Epithelial cell of proximal tubule (primary cell): ENCODE data around the gene MOSMO. TPM values are rescaled to one million over a fixed set of nuclear protein-coding genes. Genes with fewer than 3 reads are reported as not detected.
"Not testable (repeated sequence)": the region's sequence is repeated elsewhere in the genome, so short reads cannot be mapped to it uniquely, and the experiment has no call there.

Source experiments
- DNase-seq: peaks from one replicate; pipeline ENCODE4 v3.0.0-alpha.2; 2011; ENCODE audit warnings: low read depth
- H3K4me3 ChIP-seq: 2 replicates; pipeline ENCODE4 v1.5.1; 2011; ENCODE audit warnings: low read depth, mild to moderate bottlenecking, low read length
- total RNA-seq: library from RNA; depleted of rRNA; stranded (reverse); fragments of >200 nt; gene quantifications from 2 replicates; pipeline ENCODE4 v1.2.3, GENCODE V29; 2015
- TF ChIP-seq, protein P1 (sequence below): conservative IDR thresholded peaks from 2 replicates; pipeline ENCODE4 v1.5.1; 2012; ENCODE audit warnings: low read depth, mild to moderate bottlenecking, low read length

The MOSMO gene
- total RNA-seq, 1 donor from 2014 or later = 2.4 TPM

DNA sequence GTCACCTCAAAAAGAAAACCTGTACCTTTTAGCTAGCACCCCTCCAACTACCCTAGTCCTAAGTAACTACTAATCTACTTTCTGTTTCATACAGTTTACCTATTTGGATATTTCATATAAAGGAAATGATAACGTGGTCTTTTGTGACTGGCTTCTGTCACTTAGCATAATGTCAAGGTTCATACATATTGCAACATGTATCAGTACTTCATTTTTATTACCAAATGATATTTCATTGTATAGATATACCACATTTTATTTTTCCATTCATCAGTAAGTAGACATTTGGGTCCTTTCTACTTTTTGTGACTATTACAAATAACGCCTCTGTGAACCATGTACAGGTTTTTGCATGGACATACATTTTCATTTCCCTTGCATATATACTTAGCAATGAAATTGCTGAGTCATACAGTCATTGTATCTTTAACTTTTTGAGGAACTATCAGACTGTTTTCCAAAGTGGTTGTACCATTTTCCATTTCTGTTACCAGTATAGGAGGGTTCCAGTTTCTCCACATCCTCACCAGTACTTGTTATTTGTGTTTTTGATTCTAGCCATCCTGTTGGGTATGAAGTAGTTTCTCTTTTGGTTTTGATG is 23.7 kb downstream of the MOSMO start:
- H3K4me3 ChIP-seq = no peak overlapping the region
- TF ChIP-seq, protein P1, sequence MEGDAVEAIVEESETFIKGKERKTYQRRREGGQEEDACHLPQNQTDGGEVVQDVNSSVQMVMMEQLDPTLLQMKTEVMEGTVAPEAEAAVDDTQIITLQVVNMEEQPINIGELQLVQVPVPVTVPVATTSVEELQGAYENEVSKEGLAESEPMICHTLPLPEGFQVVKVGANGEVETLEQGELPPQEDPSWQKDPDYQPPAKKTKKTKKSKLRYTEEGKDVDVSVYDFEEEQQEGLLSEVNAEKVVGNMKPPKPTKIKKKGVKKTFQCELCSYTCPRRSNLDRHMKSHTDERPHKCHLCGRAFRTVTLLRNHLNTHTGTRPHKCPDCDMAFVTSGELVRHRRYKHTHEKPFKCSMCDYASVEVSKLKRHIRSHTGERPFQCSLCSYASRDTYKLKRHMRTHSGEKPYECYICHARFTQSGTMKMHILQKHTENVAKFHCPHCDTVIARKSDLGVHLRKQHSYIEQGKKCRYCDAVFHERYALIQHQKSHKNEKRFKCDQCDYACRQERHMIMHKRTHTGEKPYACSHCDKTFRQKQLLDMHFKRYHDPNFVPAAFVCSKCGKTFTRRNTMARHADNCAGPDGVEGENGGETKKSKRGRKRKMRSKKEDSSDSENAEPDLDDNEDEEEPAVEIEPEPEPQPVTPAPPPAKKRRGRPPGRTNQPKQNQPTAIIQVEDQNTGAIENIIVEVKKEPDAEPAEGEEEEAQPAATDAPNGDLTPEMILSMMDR = no peak
- no peak for DNase-seq

DNA sequence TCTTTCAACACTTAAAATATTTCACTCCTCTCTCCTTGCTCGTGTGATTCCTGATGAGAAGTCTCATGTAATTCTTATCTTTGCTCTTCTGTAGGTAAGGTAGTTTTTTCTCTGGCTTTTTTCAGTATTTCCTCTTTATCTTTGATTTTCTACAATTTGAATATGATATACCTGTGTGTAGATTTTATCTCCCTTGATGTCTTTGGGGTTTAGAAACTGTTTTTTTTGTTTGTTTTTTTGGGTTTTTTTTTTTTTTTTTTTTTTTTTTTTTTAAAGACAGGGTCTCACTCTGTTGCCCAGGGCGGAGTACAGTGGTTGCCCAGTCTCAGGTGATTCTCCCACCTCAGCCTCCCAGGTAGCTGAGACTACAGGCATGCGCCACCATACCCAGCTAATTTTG is 26.6 kb downstream of the MOSMO start:
- DNase-seq = no peak
- TF ChIP-seq, protein P1 = no peak
- H3K4me3 ChIP-seq = no peak overlapping the region

DNA sequence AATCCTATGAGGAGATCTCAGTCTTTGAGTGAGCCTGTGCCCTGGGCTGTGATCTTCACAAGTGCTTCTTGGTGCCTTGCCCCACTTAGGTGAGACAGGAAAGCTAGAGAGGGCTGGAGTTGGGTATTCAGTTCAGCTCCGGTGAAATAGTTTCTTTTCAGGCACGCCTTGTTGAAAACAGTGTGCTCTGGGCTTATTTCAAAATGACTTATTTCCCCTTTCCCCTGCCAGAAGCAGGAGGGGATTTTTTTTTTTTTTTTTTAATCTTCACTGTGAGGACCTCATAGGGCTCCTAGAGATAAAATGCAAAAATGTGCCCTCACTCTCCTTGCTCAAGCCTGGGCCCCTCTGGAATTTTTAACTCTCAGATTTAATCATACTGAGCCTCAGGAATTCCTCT is 27.2 kb downstream of the MOSMO start:
- TF ChIP-seq, protein P1 = no peak
- no peak for DNase-seq
- no peak overlapping the region for H3K4me3 ChIP-seq

DNA sequence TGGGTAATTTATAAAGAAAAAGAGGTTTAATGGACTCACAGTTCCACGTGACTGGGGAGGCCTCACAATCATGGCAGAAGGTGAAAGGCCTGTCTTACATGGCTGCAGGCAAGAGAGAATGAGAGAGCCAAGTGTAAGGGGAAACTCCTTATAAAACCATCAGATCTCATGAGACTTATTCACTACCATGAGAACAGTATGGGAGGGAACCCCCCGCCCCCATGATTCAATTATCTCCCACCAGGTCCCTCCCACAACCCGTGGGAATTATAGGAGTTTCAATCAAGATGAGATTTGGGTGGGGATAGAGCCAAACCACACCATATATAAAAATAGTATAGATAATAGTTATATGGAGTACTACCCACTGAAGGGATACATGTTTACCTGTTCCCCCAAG is 36.0 kb downstream of the MOSMO start:
- DNase-seq, H3K4me3 ChIP-seq: not testable (repeated sequence)

DNA sequence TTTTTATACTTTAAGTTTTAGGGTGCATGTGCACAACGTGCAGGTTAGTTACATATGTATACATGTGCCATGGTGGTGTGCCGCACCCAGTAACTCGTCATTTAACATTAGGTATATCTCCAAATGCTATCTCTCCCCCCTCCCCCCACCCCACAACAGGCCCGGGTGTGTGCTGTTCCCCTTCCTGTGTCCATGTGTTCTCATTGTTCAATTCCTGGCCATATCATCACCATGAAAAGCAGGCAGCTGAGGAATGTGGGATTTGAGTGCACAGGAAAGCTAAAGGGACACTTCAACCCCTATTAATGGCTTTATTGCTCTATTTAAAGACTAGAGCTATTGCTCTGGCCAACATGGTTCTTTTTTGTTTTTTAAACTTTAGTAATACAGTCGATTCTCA is 38.0 kb downstream of the MOSMO start:
- DNase-seq, H3K4me3 ChIP-seq: not testable (repeated sequence)

DNA sequence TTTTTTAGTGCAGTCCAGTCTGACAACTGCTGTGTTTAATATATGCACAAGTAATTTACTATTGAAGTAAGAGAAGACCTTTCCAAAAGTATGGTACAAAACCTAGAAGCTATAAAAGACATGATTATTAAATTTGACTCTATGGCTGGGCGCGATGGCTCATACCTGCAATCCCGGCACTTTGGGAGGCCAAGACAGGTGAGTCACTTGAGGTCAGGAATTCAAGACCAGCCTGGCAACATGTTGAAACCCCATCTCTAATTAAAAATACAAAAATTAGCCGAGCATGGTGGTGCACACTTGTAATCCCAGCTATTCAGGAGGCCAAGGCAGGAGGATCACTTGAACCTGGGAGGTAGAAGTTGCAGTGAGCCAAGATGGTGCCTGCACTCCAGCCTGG is 43.1 kb downstream of the MOSMO start:
- DNase-seq = no peak
- H3K4me3 ChIP-seq = no peak overlapping the region
- TF ChIP-seq, protein P1 = no peak

DNA sequence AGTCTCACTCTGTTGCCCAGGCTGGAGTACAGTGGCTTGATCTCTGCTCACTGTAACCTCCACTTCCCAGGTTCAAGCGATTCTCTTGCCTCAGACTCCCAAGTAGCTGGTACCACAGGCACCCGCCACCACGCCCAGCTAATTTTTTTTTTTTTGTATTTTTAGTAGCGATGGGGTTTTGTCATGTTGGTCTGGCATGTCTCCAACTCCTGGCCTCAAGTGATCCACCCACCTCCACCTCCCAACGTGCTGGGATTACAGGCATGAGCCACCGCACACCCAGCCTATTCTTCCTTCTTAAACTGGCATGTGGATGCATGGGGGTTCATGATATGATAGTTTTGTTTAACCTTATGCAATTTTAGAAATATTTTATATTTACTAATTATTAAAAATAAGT is 45.1 kb downstream of the MOSMO start:
- H3K4me3 ChIP-seq = no peak overlapping the region
- TF ChIP-seq, protein P1 = no peak
- no peak for DNase-seq

DNA sequence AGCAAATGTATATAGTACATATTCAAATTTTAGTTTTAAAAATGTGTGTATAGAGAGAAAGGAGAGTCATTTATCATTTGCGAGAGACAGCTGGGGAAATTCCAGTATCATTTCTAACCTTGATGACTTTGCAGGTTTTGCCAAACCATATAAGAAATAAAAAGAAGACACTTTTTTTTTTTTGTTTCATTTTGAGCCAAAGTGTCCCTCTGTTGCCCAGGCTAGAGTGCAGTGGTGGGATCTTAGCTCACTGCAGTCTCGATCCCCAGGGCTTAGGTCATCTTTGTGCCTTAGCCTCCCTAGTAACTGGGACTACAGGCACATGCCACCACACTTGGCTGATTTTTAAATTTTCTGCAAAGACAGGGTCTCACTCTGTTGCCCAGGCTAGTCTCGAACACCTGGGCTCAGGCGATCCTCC is 46.0 kb downstream of the MOSMO start:
- DNase-seq = no peak
- TF ChIP-seq, protein P1 = no peak
- no peak overlapping the region for H3K4me3 ChIP-seq
